Stomach smooth muscle (tissue), 2 donors: Measurements from ENCODE around the gene RABGAP1L.

Source experiments
- H3K27ac ChIP-seq: one replicate; pipeline ENCODE4 v1.7.0; 2013; ENCODE audit warnings: mild to moderate bottlenecking, low read length, inconsistent platforms
- H3K27me3 ChIP-seq, 2 donors: one replicate each; pipeline ENCODE4 v1.7.0; 2013; ENCODE audit warnings: low read length in 2 of 2; ENCODE audit not compliant: insufficient read depth in 2 of 2, control insufficient read depth in 1 of 2
- H3K36me3 ChIP-seq, 2 donors: one replicate each; pipeline ENCODE4 v1.7.0; 2013; ENCODE audit warnings: low read length in 2 of 2; ENCODE audit not compliant: control insufficient read depth in 2 of 2, insufficient read depth in 2 of 2
- H3K4me1 ChIP-seq: one replicate; pipeline ENCODE4 v1.7.0; 2013; ENCODE audit warnings: low read length; ENCODE audit not compliant: control insufficient read depth, insufficient read depth
- H3K4me3 ChIP-seq, 2 donors: one replicate each; pipeline ENCODE4 v1.7.0; 2013; ENCODE audit warnings: low read length in 2 of 2
- H3K9ac ChIP-seq, 2 donors: one replicate each; pipeline ENCODE4 v1.7.0; 2013; ENCODE audit warnings: low read length in 2 of 2, mild to moderate bottlenecking in 1 of 2
- H3K9me3 ChIP-seq, 2 donors: one replicate each; pipeline ENCODE4 v1.7.0; 2013; ENCODE audit warnings: low read length in 2 of 2; ENCODE audit not compliant: control insufficient read depth in 2 of 2
- donor health status: healthy.
- donor health status: Pancreatic carcinoma.

Gene RABGAP1L

DNA sequence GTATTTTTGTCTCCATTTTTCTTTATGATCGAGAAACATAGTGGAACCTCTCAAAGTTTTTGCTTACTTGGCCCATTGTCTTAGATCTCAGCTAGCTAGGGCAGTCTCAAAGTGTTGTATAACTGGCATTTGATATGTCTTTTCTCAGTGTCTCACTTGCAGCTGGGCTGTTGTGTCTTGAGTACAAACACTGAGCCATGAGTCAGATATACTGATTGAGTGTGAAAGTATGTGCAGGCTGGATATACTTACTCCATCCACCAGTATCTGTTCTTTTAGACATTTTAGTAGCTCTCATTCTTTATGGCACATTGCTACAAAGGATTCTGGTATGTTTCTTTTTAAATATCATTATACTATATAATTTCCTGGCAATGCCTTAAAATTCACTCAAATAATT is 274.1 kb downstream of the RABGAP1L start:
- Histone ChIP-seq H3K27me3 (no peaks in the 10 kb centered on the region), H3K9me3 (no peaks in the 10 kb centered on the region), H3K4me1 (no peaks in the 10 kb centered on the region), H3K36me3 (no peaks in the 10 kb centered on the region), H3K27ac (no peak overlapping the region), H3K9ac (no peak overlapping the region), H3K4me3 (no peak overlapping the region)

GRCh38 chr1:174445351-174445750 is 286.0 kb downstream of the RABGAP1L start:
- H3K9ac ChIP-seq: no peak overlapping the region
- H3K36me3 ChIP-seq: no peaks in the 10 kb centered on the region
- H3K4me3 ChIP-seq: no peak overlapping the region
- H3K27me3 ChIP-seq: no peaks in the 10 kb centered on the region
- no peak overlapping the region for H3K27ac ChIP-seq
- H3K4me1 ChIP-seq: no peaks in the 10 kb centered on the region
- no peaks in the 10 kb centered on the region for H3K9me3 ChIP-seq

DNA sequence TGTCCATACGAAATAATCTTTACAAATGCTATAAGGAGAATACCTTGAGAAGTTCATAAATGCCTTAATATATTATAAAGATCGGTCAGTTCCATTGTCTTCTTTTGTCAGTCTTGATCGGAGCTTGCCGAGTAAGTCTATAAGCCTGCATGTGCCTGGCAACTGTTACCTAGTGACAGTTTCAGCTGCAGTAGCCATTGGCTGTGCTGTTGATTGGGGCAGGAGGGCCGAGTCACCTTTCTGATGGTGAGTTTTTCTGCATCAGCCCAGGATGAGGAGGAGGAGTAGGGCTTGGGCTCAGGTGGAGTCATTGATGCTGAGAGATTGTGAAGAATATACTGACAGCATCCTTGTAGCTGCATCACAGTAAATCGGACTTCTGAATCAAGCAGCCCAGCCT is 286.5 kb downstream of the RABGAP1L start:
- Histone ChIP-seq H3K27me3 (no peaks in the 10 kb centered on the region), H3K4me1 (no peaks in the 10 kb centered on the region), H3K27ac (no peak overlapping the region), H3K4me3 (no peak overlapping the region), H3K9me3 (no peaks in the 10 kb centered on the region), H3K9ac (no peak overlapping the region), H3K36me3 (no peaks in the 10 kb centered on the region)

- H3K27me3 ChIP-seq: no peaks in the 10 kb centered on the region
- H3K36me3 ChIP-seq: no peaks in the 10 kb centered on the region
- H3K4me3 ChIP-seq: no peak within 1 kb of the TSS
- H3K9ac ChIP-seq: no peak within 1 kb of the TSS
- H3K4me1 ChIP-seq: no peaks in the 10 kb centered on the region
- no peak within 1 kb of the TSS for H3K27ac ChIP-seq
- H3K9me3 ChIP-seq: no peaks in the 10 kb centered on the region
Measured at GRCh38 chr1:174447866-174448530, 288.7 kb downstream of the RABGAP1L start, which contains the start of gene GPR52. Gene GPR52, plus strand, starts transcription at chr1:174447964. Its CDS starts 148 bp downstream, at chr1:174448112.

DNA sequence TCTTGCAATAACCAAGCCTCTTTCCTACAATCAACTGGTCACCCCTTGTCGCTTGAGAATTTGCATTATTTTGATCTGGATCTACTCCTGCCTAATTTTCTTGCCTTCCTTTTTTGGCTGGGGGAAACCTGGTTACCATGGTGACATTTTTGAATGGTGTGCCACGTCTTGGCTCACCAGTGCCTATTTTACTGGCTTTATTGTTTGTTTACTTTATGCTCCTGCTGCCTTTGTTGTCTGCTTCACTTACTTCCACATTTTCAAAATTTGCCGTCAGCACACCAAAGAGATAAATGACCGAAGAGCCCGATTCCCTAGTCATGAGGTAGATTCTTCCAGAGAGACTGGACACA is 289.2 kb downstream of the RABGAP1L start:
- Histone ChIP-seq H3K27ac (no peak overlapping the region), H3K9ac (no peak overlapping the region), H3K4me1 (no peaks in the 10 kb centered on the region), H3K9me3 (no peaks in the 10 kb centered on the region), H3K27me3 (no peaks in the 10 kb centered on the region), H3K4me3 (no peak overlapping the region), H3K36me3 (no peaks in the 10 kb centered on the region)

DNA sequence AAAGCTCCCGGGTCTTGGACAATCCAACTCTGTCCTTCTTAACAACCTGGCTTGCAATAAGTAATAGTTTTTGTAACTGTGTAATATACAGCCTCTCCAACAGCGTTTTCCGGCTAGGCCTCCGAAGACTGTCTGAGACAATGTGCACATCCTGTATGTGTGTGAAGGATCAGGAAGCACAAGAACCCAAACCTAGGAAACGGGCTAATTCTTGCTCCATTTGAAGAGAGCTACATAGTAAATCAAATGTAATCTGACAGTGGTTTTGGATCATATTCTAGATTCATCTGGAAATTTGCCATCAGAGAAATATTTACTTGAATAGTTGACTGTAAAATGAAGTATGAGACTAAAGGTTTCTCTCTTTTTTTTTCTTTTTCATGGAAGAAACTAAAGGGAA is 289.7 kb downstream of the RABGAP1L start:
- Histone ChIP-seq H3K4me1 (no peaks in the 10 kb centered on the region), H3K4me3 (no peak overlapping the region), H3K9me3 (no peaks in the 10 kb centered on the region), H3K36me3 (no peaks in the 10 kb centered on the region), H3K27ac (no peak overlapping the region), H3K9ac (no peak overlapping the region), H3K27me3 (no peaks in the 10 kb centered on the region)

DNA sequence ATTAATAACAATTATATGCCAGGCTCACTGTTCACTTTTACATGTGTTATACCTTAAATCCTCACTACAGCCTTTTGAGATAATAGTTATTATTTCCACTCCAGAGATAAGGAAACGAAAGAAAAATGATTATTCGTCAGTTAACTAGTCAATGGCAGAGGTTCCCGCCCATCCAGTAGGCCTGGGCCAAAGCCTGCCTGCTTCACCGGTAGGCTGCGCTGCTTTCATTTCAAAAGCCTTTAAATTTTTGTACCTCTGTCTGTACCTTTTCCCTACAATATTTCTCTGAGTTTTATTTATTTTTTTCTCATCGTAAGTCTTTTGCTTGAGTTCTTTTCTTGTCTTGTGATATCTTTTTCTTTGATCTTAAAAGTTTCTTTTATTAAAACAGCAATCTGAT is 292.1 kb downstream of the RABGAP1L start:
- no peak overlapping the region for H3K9ac ChIP-seq
- H3K27ac ChIP-seq: no peak overlapping the region
- H3K27me3 ChIP-seq: no peaks in the 10 kb centered on the region
- no peaks in the 10 kb centered on the region for H3K36me3 ChIP-seq
- no peak overlapping the region for H3K4me3 ChIP-seq
- H3K9me3 ChIP-seq: no peaks in the 10 kb centered on the region
- no peaks in the 10 kb centered on the region for H3K4me1 ChIP-seq

- no peaks in the 10 kb centered on the region for H3K4me1 ChIP-seq
- no peaks in the 10 kb centered on the region for H3K27me3 ChIP-seq
- no peak overlapping the region for H3K4me3 ChIP-seq
- H3K36me3 ChIP-seq: no peaks in the 10 kb centered on the region
- no peak overlapping the region for H3K27ac ChIP-seq
- no peak overlapping the region for H3K9ac ChIP-seq
- no peaks in the 10 kb centered on the region for H3K9me3 ChIP-seq
Measured at GRCh38 chr1:174465855-174466254, 306.5 kb downstream of the RABGAP1L start.

DNA sequence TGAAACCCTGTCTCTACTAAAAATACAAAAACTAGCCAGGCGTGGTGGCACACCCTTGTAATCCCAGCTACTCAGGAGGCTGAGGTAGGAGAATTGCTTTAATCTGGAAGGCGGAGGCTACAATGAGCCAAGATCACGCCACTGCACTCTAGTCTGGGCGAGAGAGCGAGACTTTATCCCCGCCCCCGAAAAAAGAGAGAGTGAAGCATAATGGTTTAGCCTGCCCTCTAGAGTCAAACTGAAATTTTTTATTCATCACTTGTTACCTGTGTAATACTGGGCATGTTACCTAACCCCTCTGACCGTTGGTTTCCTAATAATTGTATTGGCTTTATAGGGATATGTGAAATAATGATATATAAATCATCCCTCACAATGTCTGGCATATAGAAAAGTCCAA is 307.3 kb downstream of the RABGAP1L start:
- Histone ChIP-seq H3K9me3 (no peaks in the 10 kb centered on the region), H3K27me3 (no peaks in the 10 kb centered on the region), H3K4me3 (no peak overlapping the region), H3K36me3 (no peaks in the 10 kb centered on the region), H3K27ac (no peak overlapping the region), H3K9ac (no peak overlapping the region), H3K4me1 (no peaks in the 10 kb centered on the region)

- H3K4me3 ChIP-seq: no peak overlapping the region
- H3K9ac ChIP-seq: no peak overlapping the region
- H3K27ac ChIP-seq: no peak overlapping the region
- no peaks in the 10 kb centered on the region for H3K36me3 ChIP-seq
- H3K9me3 ChIP-seq: no peaks in the 10 kb centered on the region
- no peaks in the 10 kb centered on the region for H3K27me3 ChIP-seq
- H3K4me1 ChIP-seq: no peaks in the 10 kb centered on the region
Measured at GRCh38 chr1:174469052-174469451, 309.7 kb downstream of the RABGAP1L start.

DNA sequence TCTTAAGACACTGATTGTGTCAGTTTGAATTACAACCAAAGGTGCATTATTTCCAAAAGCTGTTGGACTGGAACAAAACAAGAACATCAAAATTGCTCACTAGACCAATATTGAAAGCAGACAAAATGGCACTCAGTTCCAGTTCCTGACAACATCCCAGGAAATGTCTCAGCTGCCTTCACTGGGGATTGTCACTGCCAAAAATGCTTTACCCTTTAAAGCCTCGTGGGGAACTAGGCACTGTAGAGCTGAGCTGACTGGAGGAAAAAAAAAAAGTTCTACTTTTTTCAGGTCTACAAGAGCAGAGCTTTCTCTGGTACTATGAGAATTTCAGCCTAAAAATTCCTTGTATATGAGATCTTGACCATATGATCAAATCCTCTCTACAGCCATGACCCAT is 310.4 kb downstream of the RABGAP1L start:
- Histone ChIP-seq H3K27ac (no peak overlapping the region), H3K27me3 (no peaks in the 10 kb centered on the region), H3K36me3 (no peaks in the 10 kb centered on the region), H3K4me1 (no peaks in the 10 kb centered on the region), H3K4me3 (no peak overlapping the region), H3K9ac (no peak overlapping the region), H3K9me3 (no peaks in the 10 kb centered on the region)
